ENCODE data around the gene RAD9A. TPM values are rescaled to one million over a fixed set of nuclear protein-coding genes. Genes with fewer than 3 reads are reported as not detected.
"Not testable (repeated sequence)": the region's sequence is repeated elsewhere in the genome, so short reads cannot be mapped to it uniquely, and the experiment has no call there.

The RAD9A gene
- total and polyA plus RNA-seq, 9 of the 15 experiments (the other 6 are each of a cell fraction or from before 2014, with no cell fraction given), result 1.4 to 41.2 (median 16.1) TPM

DNA sequence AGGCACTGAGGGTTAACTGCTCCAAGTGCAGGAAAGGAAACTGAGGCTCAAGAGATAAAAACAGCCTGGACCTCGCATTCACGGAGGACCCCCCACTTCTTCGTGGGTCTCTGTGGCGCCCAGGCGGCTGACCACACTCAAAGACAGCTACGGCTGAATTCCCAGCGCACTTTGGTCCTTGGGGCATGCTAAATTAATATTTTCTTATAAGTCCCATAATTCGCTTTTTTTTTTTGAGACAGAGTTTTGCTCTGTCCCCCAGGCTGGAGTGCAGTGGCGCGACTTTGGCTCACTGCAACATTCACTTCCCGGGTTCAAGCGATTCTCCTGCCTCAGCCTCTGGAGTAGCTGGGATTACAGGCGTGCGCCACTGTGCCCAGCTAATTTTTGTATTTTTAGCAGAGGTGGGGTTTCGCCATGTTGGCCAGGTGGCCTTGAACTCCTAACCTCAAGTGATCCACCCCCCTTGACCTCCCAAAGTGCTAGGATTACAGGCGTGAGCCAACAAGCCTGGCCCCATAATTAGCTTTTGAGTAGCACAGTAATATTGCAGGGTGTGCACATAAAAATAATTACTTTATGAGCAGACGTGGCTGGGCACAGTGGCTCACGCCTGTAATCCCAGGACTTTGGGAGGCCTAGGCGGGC, 10.5 kb downstream of the RAD9A start:
- H2AFZ ChIP-seq (ENCODE audit: low read depth, low read length), result peak overlapping the region; percentile 92
- CTCF ChIA-PET (ENCODE audit: low intra/inter-chr PET ratio), result interaction anchor here (0.7 to 1.1 kb wide), 3 partner anchors 66 to 358 kb away, joined by 3 to 13 read pairs (median 3); partner anchors contain the start of genes PITPNM1 and TMEM134
- TF ChIP-seq, protein P1, sequence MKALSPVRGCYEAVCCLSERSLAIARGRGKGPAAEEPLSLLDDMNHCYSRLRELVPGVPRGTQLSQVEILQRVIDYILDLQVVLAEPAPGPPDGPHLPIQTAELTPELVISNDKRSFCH (CRISPR knock-in tag; IDR thresholded peaks at IDR 0.05), result not testable (repeated sequence)
- TF ChIP-seq, protein P1 (tag; IDR thresholded peaks at IDR 0.05), result 0 out of 2 replicates have a peak, but pooled peaks have one; percentile 46
- TF ChIP-seq, protein P2, sequence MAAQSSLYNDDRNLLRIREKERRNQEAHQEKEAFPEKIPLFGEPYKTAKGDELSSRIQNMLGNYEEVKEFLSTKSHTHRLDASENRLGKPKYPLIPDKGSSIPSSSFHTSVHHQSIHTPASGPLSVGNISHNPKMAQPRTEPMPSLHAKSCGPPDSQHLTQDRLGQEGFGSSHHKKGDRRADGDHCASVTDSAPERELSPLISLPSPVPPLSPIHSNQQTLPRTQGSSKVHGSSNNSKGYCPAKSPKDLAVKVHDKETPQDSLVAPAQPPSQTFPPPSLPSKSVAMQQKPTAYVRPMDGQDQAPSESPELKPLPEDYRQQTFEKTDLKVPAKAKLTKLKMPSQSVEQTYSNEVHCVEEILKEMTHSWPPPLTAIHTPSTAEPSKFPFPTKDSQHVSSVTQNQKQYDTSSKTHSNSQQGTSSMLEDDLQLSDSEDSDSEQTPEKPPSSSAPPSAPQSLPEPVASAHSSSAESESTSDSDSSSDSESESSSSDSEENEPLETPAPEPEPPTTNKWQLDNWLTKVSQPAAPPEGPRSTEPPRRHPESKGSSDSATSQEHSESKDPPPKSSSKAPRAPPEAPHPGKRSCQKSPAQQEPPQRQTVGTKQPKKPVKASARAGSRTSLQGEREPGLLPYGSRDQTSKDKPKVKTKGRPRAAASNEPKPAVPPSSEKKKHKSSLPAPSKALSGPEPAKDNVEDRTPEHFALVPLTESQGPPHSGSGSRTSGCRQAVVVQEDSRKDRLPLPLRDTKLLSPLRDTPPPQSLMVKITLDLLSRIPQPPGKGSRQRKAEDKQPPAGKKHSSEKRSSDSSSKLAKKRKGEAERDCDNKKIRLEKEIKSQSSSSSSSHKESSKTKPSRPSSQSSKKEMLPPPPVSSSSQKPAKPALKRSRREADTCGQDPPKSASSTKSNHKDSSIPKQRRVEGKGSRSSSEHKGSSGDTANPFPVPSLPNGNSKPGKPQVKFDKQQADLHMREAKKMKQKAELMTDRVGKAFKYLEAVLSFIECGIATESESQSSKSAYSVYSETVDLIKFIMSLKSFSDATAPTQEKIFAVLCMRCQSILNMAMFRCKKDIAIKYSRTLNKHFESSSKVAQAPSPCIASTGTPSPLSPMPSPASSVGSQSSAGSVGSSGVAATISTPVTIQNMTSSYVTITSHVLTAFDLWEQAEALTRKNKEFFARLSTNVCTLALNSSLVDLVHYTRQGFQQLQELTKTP (IDR thresholded peaks at IDR 0.05; ENCODE audit: low read depth in 1 of 2, partially characterized antibody in 2 of 2), result peak; percentile 48 to 57
- TF ChIP-seq, protein P3, sequence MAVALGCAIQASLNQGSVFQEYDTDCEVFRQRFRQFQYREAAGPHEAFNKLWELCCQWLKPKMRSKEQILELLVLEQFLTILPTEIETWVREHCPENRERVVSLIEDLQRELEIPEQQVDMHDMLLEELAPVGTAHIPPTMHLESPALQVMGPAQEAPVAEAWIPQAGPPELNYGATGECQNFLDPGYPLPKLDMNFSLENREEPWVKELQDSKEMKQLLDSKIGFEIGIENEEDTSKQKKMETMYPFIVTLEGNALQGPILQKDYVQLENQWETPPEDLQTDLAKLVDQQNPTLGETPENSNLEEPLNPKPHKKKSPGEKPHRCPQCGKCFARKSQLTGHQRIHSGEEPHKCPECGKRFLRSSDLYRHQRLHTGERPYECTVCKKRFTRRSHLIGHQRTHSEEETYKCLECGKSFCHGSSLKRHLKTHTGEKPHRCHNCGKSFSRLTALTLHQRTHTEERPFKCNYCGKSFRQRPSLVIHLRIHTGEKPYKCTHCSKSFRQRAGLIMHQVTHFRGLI (CRISPR knock-in tag; IDR thresholded peaks at IDR 0.05), result 0 out of 2 replicates have a peak, but pooled peaks have one; percentile 63
- TF ChIP-seq NR2C1 (IDR thresholded peaks at IDR 0.05) (peak; percentile 27; the same call in 1 of the 2 replicates), NR2C1 (tag; IDR thresholded peaks at IDR 0.05) (0 out of 2 replicates have a peak, but pooled peaks have one; percentile 37), ETV1 (tag; conservative IDR thresholded peaks at IDR 0.05; ENCODE audit: low read depth) (peak; percentile 78; the same call in 1 of the 2 replicates), SUPT5H (IDR thresholded peaks at IDR 0.05) (0 out of 2 replicates have a peak, but pooled peaks have one; percentile 86), DMBX1 (CRISPR knock-in tag; IDR thresholded peaks at IDR 0.05; ENCODE audit: borderline replicate concordance) (peak; percentile 61; the same call in 1 of the 2 replicates), TRIM28 (IDR thresholded peaks at IDR 0.05) (0 out of 2 replicates have a peak, but pooled peaks have one; percentile 31)
- TF ChIP-seq, protein P4, sequence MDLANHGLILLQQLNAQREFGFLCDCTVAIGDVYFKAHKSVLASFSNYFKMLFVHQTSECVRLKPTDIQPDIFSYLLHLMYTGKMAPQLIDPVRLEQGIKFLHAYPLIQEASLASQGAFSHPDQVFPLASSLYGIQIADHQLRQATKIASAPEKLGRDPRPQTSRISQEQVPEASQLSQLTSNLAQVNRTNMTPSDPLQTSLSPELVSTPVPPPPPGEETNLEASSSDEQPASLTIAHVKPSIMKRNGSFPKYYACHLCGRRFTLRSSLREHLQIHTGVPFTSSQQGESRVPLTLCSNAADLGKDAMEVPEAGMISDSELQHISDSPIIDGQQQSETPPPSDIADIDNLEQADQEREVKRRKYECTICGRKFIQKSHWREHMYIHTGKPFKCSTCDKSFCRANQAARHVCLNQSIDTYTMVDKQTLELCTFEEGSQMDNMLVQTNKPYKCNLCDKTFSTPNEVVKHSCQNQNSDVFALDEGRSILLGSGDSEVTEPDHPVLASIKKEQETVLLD (IDR thresholded peaks at IDR 0.05), result peak; percentile 35; the same call in 1 of the 2 replicates

More for the DNA sequence above, 10.5 kb downstream of the RAD9A start:
- H3K79me2 ChIP-seq (ENCODE audit: control insufficient read depth, insufficient read depth, low read length), result peaks cover 23% of the 10 kb centered on the region
- H3K9me1 ChIP-seq (ENCODE audit: control insufficient read depth, insufficient read depth, low read length); in situ Hi-C loops (cut with MboI); DNase-seq (ENCODE audit: extremely low read depth in 1 of 4, low spot score in 3 of 4); H3K9me3 ChIP-seq (replicated peaks; ENCODE audit: control insufficient read depth, insufficient read depth, low read depth, low read length); H3K27me3 ChIP-seq (ENCODE audit: control insufficient read depth in 2 of 2, insufficient read depth in 2 of 2, low read length in 2 of 2); ATAC-seq; H4K20me1 ChIP-seq (replicated peaks; ENCODE audit: control insufficient read depth, insufficient read depth, low read length): not testable (repeated sequence)
- H3K9ac ChIP-seq (ENCODE audit: insufficient read depth in 1 of 2, low read depth in 2 of 2, low read length in 2 of 2), result peak overlapping the region; percentile 74 to 82
- H3K4me2 ChIP-seq (ENCODE audit: insufficient read depth, low read length), result peak overlapping the region; percentile 82
- peaks cover 33% of the 10 kb centered on the region for H3K36me3 ChIP-seq (ENCODE audit: control insufficient read depth, insufficient read depth, low read length)
- whole genome bisulfite sequencing (ENCODE audit: insufficient coverage, low coverage, missing lambda C conversion rate), result 38% methylated on average over 17 of the region's 19 CpGs
- POLR2A ChIA-PET, result interaction anchor here (0.5 to 2.2 kb wide), 16 partner anchors 10 to 227 kb away, joined by 3 to 19 read pairs (median 4); partner anchors contain the start of genes AIP, CDK2AP2, GSTP1 and RAD9A
- peak overlapping the region; percentile 97 for H3K27ac ChIP-seq (ENCODE audit: extremely low read depth, low read depth, low read length)
- peak; percentile 52 for FAIRE-seq
- intact Hi-C loops (cut with micrococcal nuclease), result loop anchor here (5.0 kb wide), 2 partner anchors 80 to 180 kb away; partner anchors contain the start of genes AIP and GSTP1
- H3K4me3 ChIP-seq, result peak overlapping the region; percentile 11; the same call in 1 of the 2 replicates
- BruUV-seq (replicated peaks), result TSS peak; percentile 98
- peaks cover 24 to 92% of the 10 kb centered on the region in 2 experiments for H3K4me1 ChIP-seq (replicated peaks in 1 of 2; ENCODE audit: control insufficient read depth in 2 of 2, insufficient read depth in 2 of 2, low read length in 2 of 2)
